Endothelial cell of umbilical vein (primary cell): ENCODE data around the gene MST1.

Experiments
- EZH2 ChIP-seq: IDR thresholded peaks from 2 replicates; pipeline ENCODE4 v1.6.1; 2012; ENCODE audit warnings: borderline replicate concordance, low read depth, mild to moderate bottlenecking, moderate library complexity, low read length, inconsistent platforms; ENCODE audit not compliant: severe bottlenecking
- FOS ChIP-seq: IDR thresholded peaks from 2 replicates; pipeline ENCODE4 v1.6.1; 2011; ENCODE audit warnings: mild to moderate bottlenecking, low read length, moderate library complexity, borderline replicate concordance; ENCODE audit not compliant: insufficient read depth
- GATA2 ChIP-seq: IDR thresholded peaks from 2 replicates; pipeline ENCODE4 v1.7.0; 2011; ENCODE audit warnings: low read depth, mild to moderate bottlenecking, moderate library complexity, mixed read lengths, low read length; ENCODE audit not compliant: insufficient read length, insufficient read depth
- JUN ChIP-seq: IDR thresholded peaks from 2 replicates; pipeline ENCODE4 v1.6.1; 2011; ENCODE audit warnings: borderline replicate concordance, low read depth; ENCODE audit not compliant: insufficient read length, insufficient read depth
- MYC ChIP-seq: IDR thresholded peaks from one replicate; pipeline ENCODE4 v1.6.1; 2011; ENCODE audit warnings: mild to moderate bottlenecking, low read depth, low read length
- POLR2A ChIP-seq: IDR thresholded peaks from 2 replicates; pipeline ENCODE4 v1.6.1; 2012; ENCODE audit warnings: low read depth, mild to moderate bottlenecking, control low read depth, low read length
- POLR2AphosphoS5 ChIP-seq: IDR thresholded peaks from 2 replicates; pipeline ENCODE4 v1.6.1; 2012; ENCODE audit warnings: low read depth, mild to moderate bottlenecking, control low read depth, low read length, moderate library complexity; ENCODE audit not compliant: insufficient read depth
- TF ChIP-seq, protein P1 (sequence below), 2 donors: IDR thresholded peaks; 1 replicate in 1 of 2; 2 replicates in 1 of 2; pipeline ENCODE4 v1.5.1; 2011; ENCODE audit warnings: low read length in 2 of 2, mild to moderate bottlenecking in 2 of 2, moderate library complexity in 2 of 2, control low read depth in 1 of 2, inconsistent platforms in 1 of 2, low read depth in 1 of 2; ENCODE audit not compliant: insufficient read depth in 1 of 2; ENCODE audit errors: extremely low read depth in 1 of 2
- TF ChIP-seq, protein P2 (sequence below): IDR thresholded peaks from 2 replicates; pipeline ENCODE4 v1.6.1; 2011; ENCODE audit not compliant: insufficient read depth, insufficient read length

DNA sequence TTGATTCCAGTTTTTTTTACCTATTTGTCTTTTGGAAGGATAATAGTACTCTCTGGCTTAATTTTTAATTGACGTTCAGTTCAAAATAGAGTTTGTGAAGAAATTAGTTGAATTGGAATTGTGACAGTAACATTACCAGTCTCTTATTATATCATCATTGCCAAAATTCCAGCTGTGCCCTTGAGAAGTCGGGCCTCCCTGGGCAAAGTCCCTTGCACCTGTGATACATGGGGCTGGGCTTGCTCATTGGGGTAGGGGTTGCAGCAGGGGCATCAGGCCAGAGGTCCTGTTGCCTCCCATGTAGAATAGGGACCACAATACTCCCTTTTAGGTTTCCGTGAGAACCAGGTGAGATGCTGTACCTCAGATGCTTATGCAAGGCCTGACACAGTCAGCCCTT lies 43.0 kb downstream of the MST1 start:
- TF ChIP-seq POLR2A (no peak), FOS (no peak), POLR2AphosphoS5 (no peak), MYC (no peak), JUN (no peak), EZH2 (no peak), GATA2 (no peak)
- TF ChIP-seq, protein P1, sequence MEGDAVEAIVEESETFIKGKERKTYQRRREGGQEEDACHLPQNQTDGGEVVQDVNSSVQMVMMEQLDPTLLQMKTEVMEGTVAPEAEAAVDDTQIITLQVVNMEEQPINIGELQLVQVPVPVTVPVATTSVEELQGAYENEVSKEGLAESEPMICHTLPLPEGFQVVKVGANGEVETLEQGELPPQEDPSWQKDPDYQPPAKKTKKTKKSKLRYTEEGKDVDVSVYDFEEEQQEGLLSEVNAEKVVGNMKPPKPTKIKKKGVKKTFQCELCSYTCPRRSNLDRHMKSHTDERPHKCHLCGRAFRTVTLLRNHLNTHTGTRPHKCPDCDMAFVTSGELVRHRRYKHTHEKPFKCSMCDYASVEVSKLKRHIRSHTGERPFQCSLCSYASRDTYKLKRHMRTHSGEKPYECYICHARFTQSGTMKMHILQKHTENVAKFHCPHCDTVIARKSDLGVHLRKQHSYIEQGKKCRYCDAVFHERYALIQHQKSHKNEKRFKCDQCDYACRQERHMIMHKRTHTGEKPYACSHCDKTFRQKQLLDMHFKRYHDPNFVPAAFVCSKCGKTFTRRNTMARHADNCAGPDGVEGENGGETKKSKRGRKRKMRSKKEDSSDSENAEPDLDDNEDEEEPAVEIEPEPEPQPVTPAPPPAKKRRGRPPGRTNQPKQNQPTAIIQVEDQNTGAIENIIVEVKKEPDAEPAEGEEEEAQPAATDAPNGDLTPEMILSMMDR (IDR thresholded peaks at IDR 0.05; ENCODE audit: extremely low read depth in 1 of 2, insufficient read depth in 1 of 2, low read depth in 1 of 2, low read length in 2 of 2): no peak
- TF ChIP-seq, protein P2, sequence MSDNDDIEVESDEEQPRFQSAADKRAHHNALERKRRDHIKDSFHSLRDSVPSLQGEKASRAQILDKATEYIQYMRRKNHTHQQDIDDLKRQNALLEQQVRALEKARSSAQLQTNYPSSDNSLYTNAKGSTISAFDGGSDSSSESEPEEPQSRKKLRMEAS: no peak
